GM19240 (cell line): Measurements from ENCODE around the gene DPF1.

Source experiments
- DNase-seq: peaks from one replicate; pipeline ENCODE4 v3.0.0; 2011; ENCODE audit warnings: low spot score; ENCODE audit not compliant: insufficient read length

Gene DPF1

GRCh38 chr19:38165335-38165734 lies 58.7 kb downstream of the DPF1 start:
- DNase-seq: no peak

- no peak for DNase-seq
Measured at GRCh38 chr19:38164526-38164925, 59.5 kb downstream of the DPF1 start.

- no peak for DNase-seq
Measured at GRCh38 chr19:38163419-38164290, 60.4 kb downstream of the DPF1 start.

- DNase-seq: no peak
Measured at GRCh38 chr19:38162632-38163031, 61.4 kb downstream of the DPF1 start.

- no peak for DNase-seq
Measured at GRCh38 chr19:38162094-38162493, 61.9 kb downstream of the DPF1 start.
